Loucy (cell line): ENCODE results near the gene GAPDHS.

Experiments
- H2AFZ ChIP-seq: fragments of 200-600 bp; sonication (generic); 2 replicates; pipeline ENCODE4 v1.6.0; 2016; ENCODE audit warnings: antibody characterized with exemption, mild to moderate bottlenecking, low read length, moderate library complexity
- H3F3A ChIP-seq: fragments of 200-600 bp; 2 replicates; pipeline ENCODE4 v1.6.0; 2016; ENCODE audit warnings: antibody characterized with exemption, low read depth, mild to moderate bottlenecking
- H3K27me3 ChIP-seq: fragments of 200-600 bp; sonication (generic); 2 replicates; pipeline ENCODE4 v1.6.1; 2014; ENCODE audit warnings: low read length, mild to moderate bottlenecking; ENCODE audit not compliant: insufficient read depth, poor library complexity, severe bottlenecking
- H3K36me3 ChIP-seq: fragments of 200-600 bp; sonication (generic); 2 replicates; pipeline ENCODE4 v1.6.1; 2016; ENCODE audit warnings: low read length; ENCODE audit not compliant: insufficient read depth
- H3K4me1 ChIP-seq: fragments of 200-600 bp; sonication (generic); 2 replicates; pipeline ENCODE4 v1.5.1; 2014; ENCODE audit warnings: low read length, mild to moderate bottlenecking; ENCODE audit not compliant: insufficient read depth, poor library complexity, severe bottlenecking
- H3K4me2 ChIP-seq: fragments of 200-600 bp; sonication (generic); 2 replicates; pipeline ENCODE4 v1.6.0; 2014; ENCODE audit warnings: antibody characterized with exemption, low read length, low read depth, mild to moderate bottlenecking; ENCODE audit not compliant: poor library complexity, severe bottlenecking
- H3K4me3 ChIP-seq: fragments of 200-600 bp; sonication (generic); 2 replicates; pipeline ENCODE4 v1.5.1; 2014; ENCODE audit warnings: low read length, mild to moderate bottlenecking, mixed read lengths; ENCODE audit not compliant: poor library complexity, severe bottlenecking
- H3K79me2 ChIP-seq: fragments of 200-600 bp; sonication (generic); 2 replicates; pipeline ENCODE4 v1.6.1; 2014; ENCODE audit warnings: low read length; ENCODE audit not compliant: insufficient read depth
- H3K9ac ChIP-seq: fragments of 200-600 bp; sonication (generic); 2 replicates; pipeline ENCODE4 v1.6.0; 2014; ENCODE audit warnings: mild to moderate bottlenecking, low read depth, low read length, moderate library complexity; ENCODE audit not compliant: poor library complexity, severe bottlenecking
- H3K9me2 ChIP-seq: fragments of 200-600 bp; sonication (generic); replicated peaks from 2 replicates; pipeline ENCODE4 v1.6.1; 2016; ENCODE audit warnings: low read depth, low read length, mixed read lengths
- H3K9me3 ChIP-seq: fragments of 200-600 bp; sonication (generic); 2 replicates; pipeline ENCODE4 v1.6.1; 2014; ENCODE audit warnings: mild to moderate bottlenecking, antibody characterized with exemption, low read length, low read depth; ENCODE audit not compliant: insufficient read depth
- H4K20me1 ChIP-seq: fragments of 200-600 bp; sonication (generic); 2 replicates; pipeline ENCODE4 v1.6.0; 2014; ENCODE audit warnings: antibody characterized with exemption, low read length, mild to moderate bottlenecking; ENCODE audit not compliant: insufficient read depth, poor library complexity, severe bottlenecking
- CTCF ChIP-seq: fragments of 200-600 bp; sonication (generic); conservative IDR thresholded peaks from 2 replicates; pipeline ENCODE4 v1.5.1; 2014; ENCODE audit warnings: mild to moderate bottlenecking, antibody characterized with exemption, low read length
- EZH2phosphoT487 ChIP-seq: fragments of 200-600 bp; IDR thresholded peaks from 2 replicates; pipeline ENCODE4 v1.6.1; 2018; ENCODE audit warnings: antibody characterized with exemption, mild to moderate bottlenecking, moderate library complexity, borderline replicate concordance

GAPDHS gene

GRCh38 chr19:35546532-35546931 is 13.3 kb downstream of the GAPDHS start:
- Histone ChIP-seq H3K27me3 (no peaks in the 10 kb centered on the region), H3K9me2 (no peaks in the 10 kb centered on the region), H3K4me3 (peak overlapping the region; percentile 99), H2AFZ (no peak overlapping the region), H3K9me3 (no peaks in the 10 kb centered on the region), H3K9ac (peak overlapping the region; percentile 99), H3F3A (no peaks in the 10 kb centered on the region), H3K4me2 (peak overlapping the region; percentile 92), H3K36me3 (no peaks in the 10 kb centered on the region), H3K4me1 (peaks cover 27% of the 10 kb centered on the region), H3K79me2 (peaks cover 40% of the 10 kb centered on the region), H4K20me1 (no peaks in the 10 kb centered on the region)
- no peak for TF ChIP-seq CTCF
- no peak for TF ChIP-seq EZH2phosphoT487

- Histone ChIP-seq H3K79me2 (peaks cover 28% of the 10 kb centered on the region), H2AFZ (no peak overlapping the region), H3F3A (no peaks in the 10 kb centered on the region), H3K4me3 (no peak overlapping the region), H3K9me2 (no peaks in the 10 kb centered on the region), H4K20me1 (no peaks in the 10 kb centered on the region), H3K9me3 (no peaks in the 10 kb centered on the region), H3K4me2 (no peak overlapping the region), H3K27me3 (no peaks in the 10 kb centered on the region), H3K9ac (no peak overlapping the region), H3K36me3 (no peaks in the 10 kb centered on the region), H3K4me1 (peaks cover 22% of the 10 kb centered on the region)
- TF ChIP-seq EZH2phosphoT487 (no peak), CTCF (peak; percentile 86)
These were observed 16.0 kb downstream of the GAPDHS start for GRCh38 chr19:35549174-35549788.

- Histone ChIP-seq H4K20me1 (no peaks in the 10 kb centered on the region), H3K9me3 (no peaks in the 10 kb centered on the region), H3K4me1 (peaks cover 15% of the 10 kb centered on the region), H3K9me2 (no peaks in the 10 kb centered on the region), H3K4me2 (no peak overlapping the region), H3K27me3 (no peaks in the 10 kb centered on the region), H3K4me3 (no peak overlapping the region), H2AFZ (no peak overlapping the region), H3K36me3 (no peaks in the 10 kb centered on the region), H3K9ac (no peak overlapping the region), H3K79me2 (peaks cover 21% of the 10 kb centered on the region), H3F3A (no peaks in the 10 kb centered on the region)
- TF ChIP-seq CTCF = no peak
These were observed 16.7 kb downstream of the GAPDHS start for GRCh38 chr19:35549879-35550523.
